GM10266 (cell line): ENCODE results near the gene WDFY2.
"Not testable (repeated sequence)": the region's sequence is repeated elsewhere in the genome, so short reads cannot be mapped to it uniquely, and the experiment has no call there.

Source experiments
- DNase-seq: peaks from one replicate; pipeline ENCODE4 v3.0.0; 2012; ENCODE audit errors: extremely low spot score
- TF ChIP-seq, protein P1 (sequence below): IDR thresholded peaks from 2 replicates; pipeline ENCODE4 v1.5.1; 2012; ENCODE audit warnings: mild to moderate bottlenecking, low read depth; ENCODE audit not compliant: control insufficient read depth, insufficient read depth; ENCODE audit errors: missing control alignments

WDFY2 gene

DNA sequence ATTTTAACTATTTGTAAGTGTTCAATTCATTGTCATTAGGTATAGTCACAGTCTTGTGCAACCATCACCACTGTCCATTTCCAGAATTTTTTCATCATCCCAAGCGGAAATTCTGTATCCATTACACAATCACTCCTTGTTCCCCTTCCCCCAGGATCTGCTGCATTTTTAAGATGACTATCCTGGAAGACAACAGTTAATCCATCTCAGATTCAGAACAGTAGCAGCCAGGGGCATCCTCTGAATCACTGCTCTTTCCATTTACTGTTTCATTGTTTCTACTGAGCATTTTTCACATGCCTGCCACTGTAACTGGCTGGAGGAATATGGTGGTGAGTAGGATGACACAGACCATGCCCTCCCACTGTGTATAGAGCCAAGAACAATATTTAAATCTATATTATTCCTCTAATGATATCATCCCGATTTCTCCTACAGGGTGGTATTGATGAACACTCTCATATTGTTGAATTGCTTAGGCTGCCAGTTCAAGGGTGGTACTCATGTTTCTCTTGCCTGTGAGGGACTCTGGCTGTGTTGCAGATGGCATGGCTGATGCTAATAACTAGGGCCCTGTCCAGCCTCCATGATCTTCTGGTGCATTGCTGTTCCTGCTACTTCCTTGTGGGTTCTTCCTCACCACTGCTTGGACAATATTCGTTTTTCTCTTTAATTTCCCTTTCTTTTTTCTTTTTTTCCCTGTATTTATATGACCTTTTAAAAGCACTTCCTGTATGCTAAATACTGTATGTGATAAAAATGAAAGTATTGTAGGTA, 59.0 kb downstream of the WDFY2 start:
- TF ChIP-seq, protein P1, sequence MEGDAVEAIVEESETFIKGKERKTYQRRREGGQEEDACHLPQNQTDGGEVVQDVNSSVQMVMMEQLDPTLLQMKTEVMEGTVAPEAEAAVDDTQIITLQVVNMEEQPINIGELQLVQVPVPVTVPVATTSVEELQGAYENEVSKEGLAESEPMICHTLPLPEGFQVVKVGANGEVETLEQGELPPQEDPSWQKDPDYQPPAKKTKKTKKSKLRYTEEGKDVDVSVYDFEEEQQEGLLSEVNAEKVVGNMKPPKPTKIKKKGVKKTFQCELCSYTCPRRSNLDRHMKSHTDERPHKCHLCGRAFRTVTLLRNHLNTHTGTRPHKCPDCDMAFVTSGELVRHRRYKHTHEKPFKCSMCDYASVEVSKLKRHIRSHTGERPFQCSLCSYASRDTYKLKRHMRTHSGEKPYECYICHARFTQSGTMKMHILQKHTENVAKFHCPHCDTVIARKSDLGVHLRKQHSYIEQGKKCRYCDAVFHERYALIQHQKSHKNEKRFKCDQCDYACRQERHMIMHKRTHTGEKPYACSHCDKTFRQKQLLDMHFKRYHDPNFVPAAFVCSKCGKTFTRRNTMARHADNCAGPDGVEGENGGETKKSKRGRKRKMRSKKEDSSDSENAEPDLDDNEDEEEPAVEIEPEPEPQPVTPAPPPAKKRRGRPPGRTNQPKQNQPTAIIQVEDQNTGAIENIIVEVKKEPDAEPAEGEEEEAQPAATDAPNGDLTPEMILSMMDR = no peak

DNA sequence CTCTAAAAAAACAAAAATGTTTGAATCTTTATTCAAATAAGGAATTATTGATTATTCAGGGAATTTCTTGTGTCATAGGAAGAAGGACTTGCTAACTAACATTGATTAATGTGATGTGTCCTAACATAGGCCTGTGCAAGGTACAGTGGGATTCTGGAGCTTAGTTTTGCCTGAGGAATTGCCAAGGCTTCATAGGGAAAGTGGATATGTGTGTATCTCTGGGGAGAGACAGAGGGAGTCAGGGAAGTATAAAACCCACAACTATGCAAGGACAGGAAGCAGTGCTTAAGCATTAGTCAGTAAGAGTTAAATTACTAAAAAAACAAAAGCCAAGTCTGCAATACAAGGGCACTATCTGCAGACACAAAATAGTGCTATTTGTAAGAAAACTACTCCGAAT, 59.6 kb downstream of the WDFY2 start:
- no peak for DNase-seq
- TF ChIP-seq, protein P1 = no peak

More for the DNA sequence above, 59.0 kb downstream of the WDFY2 start:
- no peak for DNase-seq

DNA sequence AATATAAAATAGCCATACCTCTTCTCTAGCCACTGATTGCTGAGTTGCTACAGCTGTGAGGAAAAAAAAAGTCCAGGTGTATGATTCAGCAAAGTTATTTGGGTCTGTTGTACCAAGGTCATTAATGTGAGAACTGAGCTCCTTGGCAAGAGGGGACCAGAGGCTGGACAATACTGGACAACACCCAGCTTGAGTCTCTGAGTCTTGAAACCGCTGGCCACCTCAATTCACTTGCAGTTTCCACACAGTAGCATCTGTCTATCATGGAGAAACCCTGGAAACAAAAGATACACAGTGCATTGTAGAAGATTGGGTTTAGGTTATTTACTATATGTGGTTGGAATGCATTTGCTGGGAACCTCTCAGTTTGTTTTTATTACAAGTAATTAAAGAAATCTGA, 60.4 kb downstream of the WDFY2 start:
- DNase-seq = no peak
- TF ChIP-seq, protein P1 = no peak

DNA sequence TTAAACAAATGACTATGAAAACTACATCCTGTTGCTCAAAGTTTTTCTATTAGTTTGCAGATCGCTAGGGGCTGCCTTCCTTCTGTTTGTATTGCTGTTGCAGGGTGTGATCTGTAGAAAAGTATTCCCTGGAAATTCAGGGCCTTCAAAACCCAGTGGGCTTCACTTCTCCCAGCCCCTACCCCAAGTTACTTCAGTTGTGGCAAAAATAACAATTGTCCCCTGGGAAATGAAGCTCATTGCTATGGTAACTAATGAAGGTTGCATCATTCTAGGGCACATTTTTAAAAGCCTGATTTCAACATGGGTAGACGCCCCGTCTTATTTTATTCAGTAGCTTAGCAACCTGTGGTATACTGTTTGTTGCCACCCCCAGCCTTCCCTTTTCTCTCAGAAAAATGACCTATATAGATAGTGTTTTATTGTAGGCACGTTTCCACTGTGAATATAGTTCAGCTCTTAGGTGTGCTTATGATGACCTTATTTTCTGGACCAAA, 60.9 kb downstream of the WDFY2 start:
- TF ChIP-seq, protein P1 = no peak
- peak; percentile 43 for DNase-seq

DNA sequence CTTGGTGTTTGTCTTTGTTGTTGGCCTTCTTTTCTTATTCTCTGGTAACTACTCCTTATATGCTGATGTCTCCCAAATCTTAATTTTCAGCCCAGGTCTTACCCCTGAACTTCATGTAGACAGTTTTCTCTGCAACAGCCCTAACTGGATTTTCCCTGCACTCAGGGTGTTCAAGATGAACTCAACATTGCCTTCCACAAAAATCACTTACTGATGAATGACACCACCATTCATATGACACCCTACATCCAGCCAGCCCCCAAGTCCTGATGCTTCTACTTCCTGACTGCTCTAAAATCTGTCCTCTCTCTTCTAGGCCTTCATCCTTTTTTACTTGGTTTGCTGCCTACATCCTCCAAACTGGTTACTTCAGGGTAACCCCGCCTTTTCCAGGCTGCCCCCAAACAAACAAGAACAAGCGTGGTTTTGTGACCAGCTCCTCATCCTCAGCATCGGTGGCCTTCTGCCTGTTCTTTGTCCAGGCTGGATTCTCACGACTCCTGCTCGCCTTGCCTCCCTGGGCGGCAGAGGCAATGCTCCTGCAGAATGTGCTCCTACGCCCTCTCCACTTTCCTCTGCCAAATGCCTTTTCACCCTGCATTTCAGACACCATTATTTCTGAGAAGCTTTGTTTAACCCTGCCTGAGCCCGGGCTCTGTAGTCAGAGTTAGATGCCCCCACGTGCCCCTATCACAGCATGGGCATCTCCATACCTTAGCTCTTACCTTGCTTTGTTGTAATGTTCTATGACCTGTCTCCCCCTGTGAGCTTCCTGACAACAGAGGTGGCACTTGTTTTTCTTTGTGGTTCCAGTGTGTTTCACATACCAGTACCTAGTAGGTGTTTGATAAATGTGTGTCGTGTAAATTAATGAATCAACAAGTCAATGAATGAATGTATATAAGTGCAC, 61.8 kb downstream of the WDFY2 start:
- TF ChIP-seq, protein P1 = no peak

DNA sequence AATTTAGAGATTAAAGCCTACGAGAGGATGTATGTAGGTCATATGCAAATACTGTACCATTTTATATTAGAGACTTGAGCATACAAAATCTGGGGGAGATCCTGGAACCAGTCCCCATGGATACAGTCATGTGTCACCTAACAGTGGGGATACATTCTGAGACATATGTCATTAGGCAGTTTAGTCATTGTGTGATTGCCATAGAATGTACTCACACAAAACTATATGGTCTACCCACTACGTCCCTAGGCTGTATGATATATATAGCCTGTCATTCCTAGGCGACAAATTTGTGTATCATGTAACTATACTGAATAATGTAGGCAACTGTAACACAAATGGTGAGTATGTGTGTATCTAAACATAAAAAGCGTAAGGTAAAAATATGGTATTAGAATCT, 62.8 kb downstream of the WDFY2 start:
- no peak for DNase-seq
- TF ChIP-seq, protein P1 = no peak

More for the DNA sequence above, 61.8 kb downstream of the WDFY2 start:
- no peak for DNase-seq

DNA sequence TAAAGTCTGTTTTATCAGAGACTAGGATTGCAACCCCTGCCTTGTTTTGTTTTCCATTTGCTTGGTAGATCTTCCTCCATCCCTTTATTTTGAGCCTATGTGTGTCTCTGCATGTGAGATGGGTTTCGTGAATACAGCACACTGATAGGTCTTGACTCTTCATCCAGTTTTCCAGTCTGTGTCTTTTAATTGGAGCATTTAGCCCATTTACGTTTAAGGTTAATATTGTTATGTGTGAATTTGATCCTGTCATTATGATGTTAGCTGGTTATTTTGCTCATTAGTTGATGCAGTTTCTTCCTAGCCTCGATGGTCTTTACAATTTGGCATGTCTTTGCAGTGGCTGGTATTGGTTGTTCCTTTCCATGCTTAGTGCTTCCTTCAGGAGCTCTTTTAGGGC, 67.9 kb downstream of the WDFY2 start:
- not testable (repeated sequence) for DNase-seq
